Osteocyte (in vitro differentiated cells): ENCODE results near the gene WDR53. TPM values are rescaled to one million over a fixed set of nuclear protein-coding genes. Genes with fewer than 3 reads are reported as not detected.
"Not testable (repeated sequence)": the region's sequence is repeated elsewhere in the genome, so short reads cannot be mapped to it uniquely, and the experiment has no call there.

Source experiments
- DNase-seq: peaks from one replicate; pipeline ENCODE4 v3.0.0; 2021; ENCODE audit warnings: mixed read lengths; ENCODE audit not compliant: unreplicated experiment; ENCODE audit errors: extremely low spot score
- H3K27ac Mint-ChIP-seq: one replicate; pipeline ENCODE4 v1.8.0; 2021; ENCODE audit warnings: mild to moderate bottlenecking, mixed read lengths; ENCODE audit not compliant: unreplicated experiment
- H3K27me3 Mint-ChIP-seq: one replicate; pipeline ENCODE4 v1.8.0; 2021; ENCODE audit warnings: mixed read lengths; ENCODE audit not compliant: unreplicated experiment
- H3K36me3 Mint-ChIP-seq: one replicate; pipeline ENCODE4 v1.8.0; 2021; ENCODE audit warnings: mixed read lengths; ENCODE audit not compliant: unreplicated experiment
- H3K4me1 Mint-ChIP-seq: one replicate; pipeline ENCODE4 v1.8.0; 2021; ENCODE audit warnings: mixed read lengths; ENCODE audit not compliant: unreplicated experiment
- H3K4me3 Mint-ChIP-seq: one replicate; pipeline ENCODE4 v1.8.0; 2021; ENCODE audit warnings: mild to moderate bottlenecking, moderate library complexity, mixed read lengths; ENCODE audit not compliant: unreplicated experiment
- H3K9me3 Mint-ChIP-seq: one replicate; pipeline ENCODE4 v1.8.0; 2021; ENCODE audit warnings: mixed read lengths; ENCODE audit not compliant: unreplicated experiment
- CTCF ChIP-seq: fragments of 200-600 bp; sonication (generic); IDR thresholded peaks from 2 replicates; pipeline ENCODE4 v1.5.0; 2021; ENCODE audit warnings: antibody characterized with exemption, mild to moderate bottlenecking, moderate library complexity
- total RNA-seq: library from RNA; stranded (reverse); gene quantifications from 2 replicates; pipeline ENCODE4 v1.2.1, GENCODE V29; 2021

WDR53 gene
- total RNA-seq, 1 donor from 2014 or later = 15.4 TPM

- Mint-ChIP-seq H3K4me3 (no peak overlapping the region), H3K9me3 (no peaks in the 10 kb centered on the region), H3K4me1 (no peaks in the 10 kb centered on the region), H3K27me3 (no peaks in the 10 kb centered on the region), H3K36me3 (no peaks in the 10 kb centered on the region), H3K27ac (no peak overlapping the region)
- no peak for DNase-seq
- TF ChIP-seq CTCF = no peak
Observed at GRCh38 chr3:196517162-196517800, 51.1 kb downstream of the WDR53 start.

GRCh38 chr3:196514913-196515621 lies 53.3 kb downstream of the WDR53 start, which contains the start of gene SMCO1:
Gene SMCO1 (minus strand): TSS chr3:196515346. CDS start chr3:196515209, 137 bp downstream.
- Mint-ChIP-seq H3K4me1 (no peaks in the 10 kb centered on the region), H3K27me3 (peaks cover 5% of the 10 kb centered on the region), H3K9me3 (no peaks in the 10 kb centered on the region), H3K36me3 (no peaks in the 10 kb centered on the region), H3K27ac (no peak within 1 kb of the TSS), H3K4me3 (no peak within 1 kb of the TSS)
- no peak for DNase-seq
- TF ChIP-seq CTCF = no peak

- H3K36me3 Mint-ChIP-seq = no peaks in the 10 kb centered on the region
- no peak overlapping the region for H3K4me3 Mint-ChIP-seq
- H3K27ac Mint-ChIP-seq = no peak overlapping the region
- H3K4me1 Mint-ChIP-seq = no peaks in the 10 kb centered on the region
- no peaks in the 10 kb centered on the region for H3K9me3 Mint-ChIP-seq
- TF ChIP-seq CTCF = no peak
- no peak for DNase-seq
- H3K27me3 Mint-ChIP-seq = peaks cover 5% of the 10 kb centered on the region
Observed at GRCh38 chr3:196514350-196514716, 54.0 kb downstream of the WDR53 start.

GRCh38 chr3:196513697-196514349 lies 54.5 kb downstream of the WDR53 start:
- TF ChIP-seq CTCF = no peak
- Mint-ChIP-seq H3K27ac (no peak overlapping the region), H3K4me3 (no peak overlapping the region), H3K9me3 (no peaks in the 10 kb centered on the region), H3K4me1 (no peaks in the 10 kb centered on the region), H3K36me3 (no peaks in the 10 kb centered on the region), H3K27me3 (peaks cover 5% of the 10 kb centered on the region)
- DNase-seq = no peak

- DNase-seq, H3K27ac Mint-ChIP-seq, H3K27me3 Mint-ChIP-seq, H3K9me3 Mint-ChIP-seq, H3K4me3 Mint-ChIP-seq, H3K36me3 Mint-ChIP-seq, H3K4me1 Mint-ChIP-seq: not testable (repeated sequence)
Observed at GRCh38 chr3:196511646-196512425, 56.5 kb downstream of the WDR53 start.

GRCh38 chr3:196511108-196511507 lies 57.2 kb downstream of the WDR53 start:
- DNase-seq, H3K4me1 Mint-ChIP-seq, H3K36me3 Mint-ChIP-seq, H3K9me3 Mint-ChIP-seq, H3K27ac Mint-ChIP-seq, H3K27me3 Mint-ChIP-seq, H3K4me3 Mint-ChIP-seq: not testable (repeated sequence)
